ENCODE measurements around the gene ADIPOQ. TPM values are rescaled to one million over a fixed set of nuclear protein-coding genes. Genes with fewer than 3 reads are reported as not detected.

Gene ADIPOQ
- total and polyA plus RNA-seq, 2 of the 13 experiments (the other 11 are each of a cell fraction or from before 2014, with no cell fraction given): not detected

GRCh38 chr3:186806089-186807055 is 36.1 kb upstream of the ADIPOQ start, which contains the start of gene RFC4 (continued):
- TF ChIP-seq, protein P1, sequence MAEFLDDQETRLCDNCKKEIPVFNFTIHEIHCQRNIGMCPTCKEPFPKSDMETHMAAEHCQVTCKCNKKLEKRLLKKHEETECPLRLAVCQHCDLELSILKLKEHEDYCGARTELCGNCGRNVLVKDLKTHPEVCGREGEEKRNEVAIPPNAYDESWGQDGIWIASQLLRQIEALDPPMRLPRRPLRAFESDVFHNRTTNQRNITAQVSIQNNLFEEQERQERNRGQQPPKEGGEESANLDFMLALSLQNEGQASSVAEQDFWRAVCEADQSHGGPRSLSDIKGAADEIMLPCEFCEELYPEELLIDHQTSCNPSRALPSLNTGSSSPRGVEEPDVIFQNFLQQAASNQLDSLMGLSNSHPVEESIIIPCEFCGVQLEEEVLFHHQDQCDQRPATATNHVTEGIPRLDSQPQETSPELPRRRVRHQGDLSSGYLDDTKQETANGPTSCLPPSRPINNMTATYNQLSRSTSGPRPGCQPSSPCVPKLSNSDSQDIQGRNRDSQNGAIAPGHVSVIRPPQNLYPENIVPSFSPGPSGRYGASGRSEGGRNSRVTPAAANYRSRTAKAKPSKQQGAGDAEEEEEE (CRISPR knock-in tag; IDR thresholded peaks at IDR 0.05; ENCODE audit: borderline replicate concordance): no peak
- TF ChIP-seq ZSCAN22 (CRISPR knock-in tag; IDR thresholded peaks at IDR 0.05): no peak
- TF ChIP-seq ZNF629 (CRISPR knock-in tag; conservative IDR thresholded peaks at IDR 0.05): no peak; the same call in 1 of the 2 replicates
- TF ChIP-seq SMC3 (IDR thresholded peaks at IDR 0.05; ENCODE audit: low read length): no peak
- TF ChIP-seq ZNF773 (CRISPR knock-in tag; IDR thresholded peaks at IDR 0.05; ENCODE audit: borderline replicate concordance): no peak
- peak; percentile 96 for TF ChIP-seq PHF8 (CRISPR knock-in tag; IDR thresholded peaks at IDR 0.05)
- TF ChIP-seq ZNF281 (CRISPR knock-in tag; IDR thresholded peaks at IDR 0.05; ENCODE audit: borderline replicate concordance): 0 out of 2 replicates have a peak, but pooled peaks have one; percentile 28
- TF ChIP-seq CEBPZ (IDR thresholded peaks at IDR 0.05; ENCODE audit: low read length): no peak
- TF ChIP-seq, protein P2, sequence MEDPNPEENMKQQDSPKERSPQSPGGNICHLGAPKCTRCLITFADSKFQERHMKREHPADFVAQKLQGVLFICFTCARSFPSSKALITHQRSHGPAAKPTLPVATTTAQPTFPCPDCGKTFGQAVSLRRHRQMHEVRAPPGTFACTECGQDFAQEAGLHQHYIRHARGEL (CRISPR knock-in tag; IDR thresholded peaks at IDR 0.05): peak; percentile 78; the same call in 1 of the 2 replicates
- TF ChIP-seq MAX (IDR thresholded peaks at IDR 0.05): peak; percentile 84
- TF ChIP-seq SATB2 (CRISPR knock-in tag; IDR thresholded peaks at IDR 0.05): no peak
- no peak for TF ChIP-seq GPN1 (CRISPR knock-in tag; IDR thresholded peaks at IDR 0.05; ENCODE audit: borderline replicate concordance)
- peak; percentile 89 for TF ChIP-seq ELF1 (CRISPR knock-in tag; IDR thresholded peaks at IDR 0.05)
- 0 out of 2 replicates have a peak, but pooled peaks have one; percentile 32 for TF ChIP-seq NFYC (CRISPR knock-in tag; IDR thresholded peaks at IDR 0.05)
